OCI-LY1 (cell line): ENCODE results near the gene MAPT.
"Not testable (repeated sequence)": the region's sequence is repeated elsewhere in the genome, so short reads cannot be mapped to it uniquely, and the experiment has no call there.

Experiments used
- H2AFZ ChIP-seq: fragments of 200-600 bp; sonication (generic), shearing (Covaris generic); 2 replicates; pipeline ENCODE4 v1.6.0; 2014; ENCODE audit warnings: antibody characterized with exemption, mild to moderate bottlenecking, low read length
- H3F3A ChIP-seq: fragments of 200-600 bp; sonication (generic), shearing (Covaris generic); 2 replicates; pipeline ENCODE4 v1.6.0; 2014; ENCODE audit warnings: mild to moderate bottlenecking, antibody characterized with exemption, low read length, moderate library complexity; ENCODE audit not compliant: insufficient read depth
- H3K27ac ChIP-seq: fragments of 200-600 bp; sonication (generic); 2 replicates; pipeline ENCODE4 v1.5.1; 2014; ENCODE audit warnings: low read length, mixed run types, mild to moderate bottlenecking, low read depth; ENCODE audit not compliant: poor library complexity, severe bottlenecking
- H3K27me3 ChIP-seq: fragments of 200-600 bp; sonication (generic); 2 replicates; pipeline ENCODE4 v1.6.0; 2014; ENCODE audit warnings: antibody characterized with exemption, mild to moderate bottlenecking, low read length, moderate library complexity; ENCODE audit not compliant: insufficient read depth
- H3K36me3 ChIP-seq: fragments of 200-600 bp; sonication (generic); 2 replicates; pipeline ENCODE4 v1.6.1; 2014; ENCODE audit warnings: mild to moderate bottlenecking, antibody characterized with exemption, low read length, moderate library complexity, mixed read lengths; ENCODE audit not compliant: insufficient read depth
- H3K4me1 ChIP-seq: fragments of 200-600 bp; sonication (generic); 2 replicates; pipeline ENCODE4 v1.5.1; 2014; ENCODE audit warnings: mild to moderate bottlenecking, low read length, moderate library complexity; ENCODE audit not compliant: insufficient read depth, severe bottlenecking
- H3K4me2 ChIP-seq: fragments of 200-600 bp; sonication (generic), shearing (Covaris generic); 2 replicates; pipeline ENCODE4 v1.6.1; 2014; ENCODE audit warnings: low read length
- H3K4me3 ChIP-seq: fragments of 200-600 bp; sonication (generic); 2 replicates; pipeline ENCODE4 v1.5.1; 2014; ENCODE audit warnings: low read length, low read depth, mild to moderate bottlenecking, mixed read lengths; ENCODE audit not compliant: poor library complexity, severe bottlenecking
- H3K79me2 ChIP-seq: fragments of 200-600 bp; shearing (Covaris generic); 2 replicates; pipeline ENCODE4 v1.6.1; 2016; ENCODE audit warnings: mixed run types, low read length, mixed read lengths; ENCODE audit not compliant: insufficient read depth
- H3K9ac ChIP-seq: fragments of 200-600 bp; sonication (generic), shearing (Covaris generic); 2 replicates; pipeline ENCODE4 v1.6.1; 2014; ENCODE audit warnings: mild to moderate bottlenecking, low read length, mixed read lengths
- H3K9me2 ChIP-seq: fragments of 200-600 bp; sonication (generic), shearing (Covaris generic); 2 replicates; pipeline ENCODE4 v1.6.1; 2014; ENCODE audit warnings: low read depth, mild to moderate bottlenecking, low read length, mixed read lengths
- H3K9me3 ChIP-seq: fragments of 200-600 bp; shearing (Covaris generic); 2 replicates; pipeline ENCODE4 v1.6.1; 2014; ENCODE audit warnings: low read length, mixed read lengths
- H4K20me1 ChIP-seq: fragments of 200-600 bp; sonication (generic), shearing (Covaris generic); 2 replicates; pipeline ENCODE4 v1.6.0; 2016; ENCODE audit warnings: mild to moderate bottlenecking, low read length; ENCODE audit not compliant: insufficient read depth
- CTCF ChIP-seq: fragments of 200-600 bp; sonication (generic), shearing (Covaris generic); IDR thresholded peaks from 2 replicates; pipeline ENCODE4 v1.5.1; 2017; ENCODE audit warnings: mild to moderate bottlenecking, antibody characterized with exemption, low read length, moderate library complexity, mixed read lengths
- EZH2 ChIP-seq: fragments of 200-600 bp; sonication (generic), shearing (Covaris generic); IDR thresholded peaks from 2 replicates; pipeline ENCODE4 v1.8.0; 2017; ENCODE audit warnings: borderline replicate concordance, mixed run types, mild to moderate bottlenecking, antibody characterized with exemption, low read length, moderate library complexity, mixed read lengths

Gene MAPT

GRCh38 chr17:46003907-46004748 is 109.8 kb downstream of the MAPT start:
- Histone ChIP-seq H3K27ac (no peak overlapping the region), H3K36me3 (no peaks in the 10 kb centered on the region), H3F3A (no peaks in the 10 kb centered on the region), H3K4me1 (no peaks in the 10 kb centered on the region), H3K79me2 (no peaks in the 10 kb centered on the region), H4K20me1 (no peaks in the 10 kb centered on the region), H3K9ac (no peak overlapping the region), H3K9me2 (no peaks in the 10 kb centered on the region), H3K9me3 (peaks cover 4% of the 10 kb centered on the region; the same call in 1 of the 2 replicates), H2AFZ (no peak overlapping the region), H3K4me2 (no peak overlapping the region), H3K4me3 (no peak overlapping the region), H3K27me3 (peaks cover under 1% of the 10 kb centered on the region; the same call in 1 of the 2 replicates)
- no peak for TF ChIP-seq EZH2
- no peak for TF ChIP-seq CTCF

GRCh38 chr17:46006082-46006481 is 111.7 kb downstream of the MAPT start:
- peaks cover 11% of the 10 kb centered on the region for H3K4me1 ChIP-seq

GRCh38 chr17:46007461-46007965 is 113.2 kb downstream of the MAPT start:
- H3K79me2 ChIP-seq: no peaks in the 10 kb centered on the region
- no peak overlapping the region for H3K9ac ChIP-seq
- H3K4me2 ChIP-seq: no peak overlapping the region
- no peaks in the 10 kb centered on the region for H3F3A ChIP-seq
- H3K36me3 ChIP-seq: no peaks in the 10 kb centered on the region
- H3K27me3 ChIP-seq: peaks cover 4% of the 10 kb centered on the region; the same call in 1 of the 2 replicates
- H3K4me1 ChIP-seq: peaks cover 11% of the 10 kb centered on the region
- H4K20me1 ChIP-seq: no peaks in the 10 kb centered on the region
- H3K9me2 ChIP-seq: no peaks in the 10 kb centered on the region
- H3K9me3 ChIP-seq: peaks cover 4% of the 10 kb centered on the region; the same call in 1 of the 2 replicates
- no peak overlapping the region for H3K27ac ChIP-seq
- H2AFZ ChIP-seq: no peak overlapping the region
- TF ChIP-seq EZH2 (no peak), CTCF (no peak)
- no peak overlapping the region for H3K4me3 ChIP-seq

More at GRCh38 chr17:46006082-46006481, 111.7 kb downstream of the MAPT start:
- not testable (repeated sequence) for H3K4me2 ChIP-seq, H3K9ac ChIP-seq, H3K9me3 ChIP-seq, H3K4me3 ChIP-seq, H2AFZ ChIP-seq, H3K27me3 ChIP-seq, H3K36me3 ChIP-seq, H3K79me2 ChIP-seq, H3F3A ChIP-seq, H4K20me1 ChIP-seq, H3K9me2 ChIP-seq, H3K27ac ChIP-seq

GRCh38 chr17:46008591-46008990 is 114.2 kb downstream of the MAPT start:
- Histone ChIP-seq H3K4me2 (no peak overlapping the region), H3K4me1 (peaks cover 11% of the 10 kb centered on the region)

More at GRCh38 chr17:46008591-46008990, 114.2 kb downstream of the MAPT start:
- H4K20me1 ChIP-seq: no peaks in the 10 kb centered on the region
- H3K27me3 ChIP-seq: peaks cover 4% of the 10 kb centered on the region; the same call in 1 of the 2 replicates
- no peak overlapping the region for H3K9ac ChIP-seq
- H3K9me3 ChIP-seq: peaks cover 4% of the 10 kb centered on the region; the same call in 1 of the 2 replicates
- H3K4me3 ChIP-seq: no peak overlapping the region
- no peaks in the 10 kb centered on the region for H3K36me3 ChIP-seq
- H3K79me2 ChIP-seq: no peaks in the 10 kb centered on the region
- H2AFZ ChIP-seq: no peak overlapping the region
- TF ChIP-seq CTCF (no peak), EZH2 (no peak)
- no peaks in the 10 kb centered on the region for H3F3A ChIP-seq
- H3K9me2 ChIP-seq: no peaks in the 10 kb centered on the region
- H3K27ac ChIP-seq: no peak overlapping the region
